ENCODE data around the gene USH1C.

Gene USH1C

DNA sequence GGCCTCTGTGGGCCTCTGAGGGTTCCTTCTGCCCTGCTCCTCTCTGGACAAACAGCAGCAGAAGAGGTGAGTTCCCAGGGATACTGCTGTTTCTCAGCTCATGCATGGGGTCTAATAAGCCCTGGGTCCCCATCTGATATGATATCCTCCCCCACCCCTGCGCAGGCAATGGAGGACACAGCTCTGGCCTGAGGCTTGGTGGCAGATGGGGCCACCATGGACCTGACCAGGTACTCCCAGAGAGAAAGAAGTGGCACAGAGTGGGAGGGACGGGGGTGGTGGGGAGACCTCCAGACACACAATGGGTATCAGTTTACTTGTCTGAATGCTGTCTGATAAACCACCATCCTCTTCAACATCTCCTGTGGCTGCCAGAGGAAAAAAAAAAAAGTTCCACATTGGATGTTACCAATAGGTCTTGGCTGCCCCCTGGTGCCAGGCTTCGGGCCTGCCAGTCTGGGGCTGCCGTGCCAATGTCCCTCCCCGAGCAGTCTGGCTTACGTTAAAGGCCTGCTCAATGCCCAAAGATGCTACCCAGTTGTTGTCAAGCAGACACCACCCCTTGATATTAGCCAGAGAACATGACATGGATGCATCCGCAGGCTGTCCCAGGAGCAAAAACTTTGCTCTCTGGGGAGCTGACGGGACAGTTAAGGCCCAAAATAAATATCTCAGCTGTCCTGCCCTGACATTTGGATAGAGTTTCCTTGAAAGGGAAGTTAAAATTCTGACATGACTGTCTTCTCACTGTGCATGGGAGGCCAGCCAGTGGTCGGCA is 39.7 kb downstream of the USH1C start:
- DNase-seq (ENCODE audit: low spot score), result peak; percentile 74

DNA sequence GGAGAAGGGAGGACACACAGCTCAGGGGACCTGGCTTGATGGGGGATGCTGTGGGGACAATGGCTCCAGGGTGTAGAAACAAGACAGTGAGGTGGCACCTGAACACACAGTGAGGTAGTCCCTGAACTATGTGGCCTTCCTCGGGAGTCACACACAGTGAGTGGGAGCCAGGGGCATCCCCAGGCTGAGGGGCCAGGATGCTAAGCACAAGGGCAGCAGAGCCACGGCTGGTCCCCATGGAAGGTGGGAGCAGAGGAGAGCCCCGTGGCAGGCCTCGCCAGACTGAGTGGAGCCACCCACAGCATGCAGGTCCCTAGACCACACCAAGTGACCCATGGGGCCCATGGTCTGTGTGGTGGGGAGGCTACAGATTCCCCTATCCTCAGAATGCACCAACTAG is 41.6 kb downstream of the USH1C start:
- no peak for DNase-seq (ENCODE audit: low spot score)

DNA sequence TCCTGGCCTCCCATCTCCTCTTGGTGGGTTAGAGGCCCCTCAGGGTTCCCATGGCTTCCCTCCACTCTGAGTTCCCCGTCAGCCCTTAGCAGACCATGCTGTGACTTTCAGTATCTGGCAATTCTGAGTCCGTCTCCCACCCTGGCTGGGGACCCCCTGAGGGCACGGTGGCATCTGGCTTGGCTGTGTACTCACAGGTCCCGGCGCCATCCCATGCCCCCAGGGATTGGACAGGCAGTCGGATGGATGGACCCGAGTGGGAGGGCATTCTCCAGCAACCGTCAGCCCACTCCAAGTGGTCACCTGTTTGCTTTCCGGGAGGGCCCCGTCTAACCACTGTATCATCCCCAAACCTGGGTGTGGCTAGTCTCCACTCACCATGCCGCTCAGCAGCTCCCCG is 43.5 kb downstream of the USH1C start:
- DNase-seq (ENCODE audit: low spot score), result no peak

GRCh38 chr11:17498475-17498874 is 45.7 kb downstream of the USH1C start:
- no peak for DNase-seq (ENCODE audit: low spot score)

DNA sequence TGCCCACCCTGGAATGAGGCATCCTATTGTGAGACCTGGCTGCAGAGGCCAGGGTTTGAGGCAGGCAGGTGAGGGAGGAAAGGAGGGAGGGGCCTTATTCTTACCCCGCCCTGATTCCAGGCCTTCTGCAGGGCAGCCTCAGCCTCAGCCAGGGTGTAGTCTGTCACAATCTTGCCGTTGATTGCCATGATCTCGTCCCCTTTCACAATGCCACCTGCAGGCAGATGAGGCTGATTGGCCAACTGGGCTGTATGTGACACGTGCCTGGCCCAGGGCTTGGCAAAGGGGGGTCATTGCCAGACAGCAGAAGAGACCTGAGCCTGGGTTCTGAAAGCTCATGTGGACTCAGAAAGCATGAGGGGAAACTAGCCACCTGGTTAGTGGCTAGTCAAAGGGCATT is 46.2 kb downstream of the USH1C start:
- no peak for DNase-seq (ENCODE audit: low spot score)

DNA sequence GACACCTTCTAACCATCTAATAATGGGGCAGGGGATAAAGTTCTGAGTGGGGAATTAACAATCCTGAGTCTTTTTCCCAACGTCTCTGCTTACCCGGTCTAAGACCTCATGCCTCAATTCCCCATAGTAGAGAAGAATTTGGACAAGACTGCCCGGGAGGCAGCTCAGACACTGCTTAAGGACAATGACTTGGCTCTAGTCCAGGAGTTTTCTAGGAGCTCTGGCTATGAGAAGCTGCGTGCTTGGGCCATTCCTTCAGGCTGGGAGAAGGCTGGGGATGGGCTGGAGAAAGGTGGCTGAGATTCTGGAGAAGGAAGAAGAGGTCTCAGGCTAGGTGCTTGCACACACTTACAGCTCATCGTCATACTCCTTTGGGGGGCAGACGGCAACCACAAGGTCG is 47.8 kb downstream of the USH1C start:
- DNase-seq (ENCODE audit: low spot score), result no peak

DNA sequence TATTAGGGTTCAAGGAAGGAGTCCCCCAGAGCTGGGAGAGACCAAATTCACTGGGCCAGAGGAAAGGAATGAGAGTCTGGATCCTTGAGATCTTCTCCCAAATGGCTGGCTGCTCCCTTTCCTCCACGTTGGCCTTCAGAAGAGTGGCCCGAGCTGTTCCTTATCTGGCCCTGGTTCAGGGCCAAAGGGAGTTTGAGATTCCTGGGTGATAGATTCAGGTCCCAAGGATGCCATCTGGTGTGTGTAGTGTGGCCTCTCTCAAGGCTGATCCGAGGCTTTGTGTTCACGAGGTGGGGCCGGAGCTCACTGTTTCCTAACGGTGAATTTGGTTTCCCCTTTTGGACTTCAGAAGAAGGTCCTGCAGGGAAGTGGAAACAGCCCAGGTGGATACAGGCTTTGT is 50.2 kb downstream of the USH1C start:
- DNase-seq (ENCODE audit: low spot score), result no peak

DNA sequence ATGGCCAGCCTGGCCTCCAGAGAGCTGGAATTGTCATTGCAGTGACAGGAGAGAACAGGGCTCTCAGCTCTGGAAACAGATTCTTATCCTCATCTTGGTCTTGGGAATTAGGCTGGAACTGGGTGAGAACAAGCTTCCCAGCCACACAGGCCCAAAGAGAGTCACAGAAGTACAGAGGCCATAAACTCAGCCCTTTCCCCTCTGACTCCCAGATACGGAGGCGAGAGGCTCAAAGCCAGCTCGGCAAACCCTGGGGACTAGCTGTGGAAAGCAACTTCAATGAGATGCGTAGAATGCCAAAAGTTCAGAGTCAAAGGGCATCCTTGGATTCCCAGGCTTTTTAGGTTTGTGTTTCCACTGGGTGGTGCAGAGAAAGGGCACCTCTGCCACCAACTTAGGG is 53.3 kb downstream of the USH1C start:
- no peak for DNase-seq (ENCODE audit: low spot score)

DNA sequence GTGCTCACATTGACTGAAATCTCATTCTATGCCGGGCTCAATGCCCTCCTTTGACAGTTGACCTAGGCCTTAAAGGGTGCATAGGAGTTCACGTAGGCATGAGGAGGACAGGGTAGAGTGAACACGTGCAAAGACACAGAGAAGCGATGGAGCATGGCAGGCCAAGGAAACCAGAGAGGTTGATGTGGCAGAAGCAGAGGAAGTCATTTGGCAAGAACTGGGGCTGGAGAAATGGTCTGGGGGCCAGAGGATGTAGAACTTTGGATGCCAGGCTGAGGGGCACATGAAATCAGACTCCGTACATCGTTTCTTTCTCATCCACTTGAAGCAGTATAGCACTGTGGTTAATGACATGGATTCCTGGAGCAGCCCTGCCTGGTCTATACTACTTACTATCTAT is 54.0 kb downstream of the USH1C start:
- DNase-seq (ENCODE audit: low spot score), result no peak

GRCh38 chr11:17489751-17490150 is 54.5 kb downstream of the USH1C start:
- DNase-seq (ENCODE audit: low spot score), result no peak

DNA sequence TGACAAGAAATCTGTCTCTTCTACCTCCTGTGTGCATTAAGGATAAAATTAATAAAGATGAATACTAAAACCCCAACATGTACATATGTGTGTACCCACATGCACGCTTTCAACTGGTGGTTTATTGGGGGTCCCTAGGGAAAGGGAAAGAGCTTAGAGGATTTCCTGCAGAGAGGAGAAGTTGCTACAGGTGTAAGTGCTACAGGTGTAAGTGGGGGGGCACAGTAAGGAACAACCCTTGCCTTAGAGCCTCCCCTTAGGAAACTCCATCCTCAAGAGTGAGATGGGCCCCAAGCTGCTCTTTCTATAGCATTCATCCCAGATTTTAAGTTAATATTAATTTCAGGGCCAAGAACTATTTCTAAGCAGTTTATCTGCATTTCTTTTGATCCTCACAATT is 55.7 kb downstream of the USH1C start:
- DNase-seq (ENCODE audit: low spot score), result no peak

DNA sequence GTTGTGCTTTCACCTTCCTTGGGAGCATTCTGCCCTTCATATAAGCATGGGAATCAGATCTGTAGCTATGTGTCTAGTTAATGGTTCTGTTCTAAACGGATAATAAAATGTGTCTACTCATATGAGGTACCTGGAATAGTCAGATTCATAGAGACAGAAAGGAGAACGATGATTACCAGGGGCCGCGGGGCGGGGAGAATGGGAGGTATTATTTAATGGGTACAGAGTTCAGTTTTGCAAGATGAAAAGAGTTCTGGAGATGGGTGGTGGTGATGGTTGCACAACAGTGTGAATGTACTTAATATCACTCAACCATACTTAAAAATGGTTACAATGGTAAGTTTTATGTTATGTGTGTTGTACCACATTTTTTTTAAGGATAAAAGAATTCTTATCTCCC is 57.6 kb downstream of the USH1C start:
- no peak for DNase-seq (ENCODE audit: low spot score)

GRCh38 chr11:17483505-17483904 is 60.7 kb downstream of the USH1C start:
- DNase-seq (ENCODE audit: low spot score), result no peak

GRCh38 chr11:17481905-17482304 is 62.3 kb downstream of the USH1C start:
- DNase-seq (ENCODE audit: low spot score), result no peak

DNA sequence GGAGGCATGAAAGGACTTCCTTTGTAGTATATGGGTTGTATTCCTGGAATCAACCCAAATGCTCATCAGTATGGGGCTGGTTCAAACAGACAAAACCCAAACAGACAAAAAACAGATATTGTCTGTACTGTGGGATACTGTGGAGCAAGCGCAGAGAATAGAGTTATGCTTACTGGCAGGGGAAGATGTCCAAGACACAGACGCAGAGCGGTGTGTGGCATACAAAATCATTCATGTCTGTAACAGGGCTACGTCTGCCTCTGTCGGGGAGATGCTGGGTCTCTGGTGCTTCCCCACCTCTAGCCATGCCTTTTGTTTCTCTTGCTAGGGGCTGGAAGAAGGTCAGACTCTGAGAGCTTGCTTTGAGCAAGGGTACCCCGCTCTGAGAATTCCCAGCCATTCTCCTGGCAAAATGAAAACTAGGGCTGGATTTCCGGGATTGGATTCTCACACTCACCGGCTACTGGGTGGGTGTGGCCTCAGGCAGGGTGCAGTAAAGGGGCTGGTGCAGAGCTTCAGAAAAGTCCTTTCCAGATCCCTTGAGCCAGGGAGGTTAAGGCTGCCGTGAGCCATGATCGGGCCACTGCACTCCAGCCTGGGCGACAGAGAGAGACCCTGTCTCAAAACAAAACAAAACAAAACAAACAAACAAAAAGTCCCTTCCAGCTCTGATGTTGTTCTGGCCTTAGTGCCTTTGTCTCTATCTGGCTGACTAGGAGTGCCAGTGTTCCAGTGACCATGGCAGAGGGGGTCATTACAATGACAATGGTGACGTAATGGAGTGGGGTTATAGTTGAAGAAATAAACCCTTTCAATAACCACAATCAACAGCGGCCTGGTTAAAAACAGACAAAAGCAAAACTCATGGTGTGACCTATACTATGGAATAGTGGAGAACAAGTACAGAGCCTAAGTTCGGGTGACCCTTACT is 64.7 kb downstream of the USH1C start:
- DNase-seq (ENCODE audit: low spot score), result no peak

GRCh38 chr11:17478070-17478469 is 66.1 kb downstream of the USH1C start:
- DNase-seq (ENCODE audit: low spot score), result no peak

DNA sequence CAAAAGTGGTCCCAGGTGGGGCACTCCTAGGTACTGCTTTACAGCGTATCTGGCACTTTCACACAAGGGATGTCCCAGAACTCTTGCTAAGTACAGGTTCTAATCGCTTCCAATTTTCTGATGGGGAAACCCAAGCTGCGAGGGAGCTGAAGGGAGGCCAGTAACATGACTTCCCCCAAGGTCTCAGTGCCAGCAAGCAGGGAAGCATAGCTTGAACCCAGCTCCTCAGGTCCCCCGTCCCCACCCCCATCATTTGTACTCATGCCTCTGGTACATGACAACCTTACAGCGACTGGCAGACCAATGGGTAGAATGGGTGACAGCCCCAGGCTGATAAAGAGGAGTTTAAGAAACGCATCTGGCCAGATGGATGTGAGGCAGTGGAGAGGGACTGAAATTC is 66.9 kb downstream of the USH1C start:
- DNase-seq (ENCODE audit: low spot score), result no peak

- no peak for DNase-seq (ENCODE audit: low spot score)
Observed at GRCh38 chr11:17477084-17477333, 67.2 kb downstream of the USH1C start.

GRCh38 chr11:17476317-17477083 is 67.7 kb downstream of the USH1C start, which contains the start of gene ABCC8:
TSS of gene ABCC8 (minus strand) at chr11:17476845. CDS start at chr11:17476776, 69 bp downstream.
- no peak for DNase-seq (ENCODE audit: low spot score)

- no peak for DNase-seq (ENCODE audit: low spot score)
Observed at GRCh38 chr11:17475666-17476316, 68.4 kb downstream of the USH1C start.

DNA sequence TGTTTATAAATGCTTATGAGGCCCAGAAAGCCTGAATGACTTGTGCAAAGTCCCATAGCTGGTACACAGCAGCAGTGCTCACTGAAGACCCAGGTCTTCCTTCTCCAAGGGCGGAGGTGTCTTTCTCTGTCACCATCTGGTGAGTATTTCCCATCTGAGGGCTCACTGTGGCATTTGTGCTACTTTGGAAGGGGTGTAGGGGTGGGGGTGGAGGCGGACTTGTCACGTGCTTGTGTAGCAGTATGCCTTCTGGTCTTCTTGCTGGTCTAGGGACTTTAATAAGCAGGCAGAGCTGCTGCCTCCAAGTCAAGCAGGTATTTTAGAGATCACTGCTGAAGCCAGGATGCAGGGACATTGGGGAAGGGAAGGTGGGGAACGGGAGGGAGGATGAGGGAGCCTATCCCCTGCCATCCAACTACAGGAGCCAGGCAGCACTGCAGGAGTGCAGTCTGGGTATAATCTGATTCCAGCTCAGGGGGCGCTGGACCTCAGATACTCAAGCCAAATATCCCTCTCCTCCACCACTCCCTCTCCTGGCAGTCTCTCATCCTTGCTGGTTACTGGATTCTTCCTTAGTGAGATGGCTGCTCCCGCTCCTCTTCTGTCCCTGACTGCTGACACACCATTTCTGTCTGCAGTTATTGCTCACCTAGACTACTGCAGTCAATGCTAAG is 71.0 kb downstream of the USH1C start:
- no peak for DNase-seq (ENCODE audit: low spot score)

DNA sequence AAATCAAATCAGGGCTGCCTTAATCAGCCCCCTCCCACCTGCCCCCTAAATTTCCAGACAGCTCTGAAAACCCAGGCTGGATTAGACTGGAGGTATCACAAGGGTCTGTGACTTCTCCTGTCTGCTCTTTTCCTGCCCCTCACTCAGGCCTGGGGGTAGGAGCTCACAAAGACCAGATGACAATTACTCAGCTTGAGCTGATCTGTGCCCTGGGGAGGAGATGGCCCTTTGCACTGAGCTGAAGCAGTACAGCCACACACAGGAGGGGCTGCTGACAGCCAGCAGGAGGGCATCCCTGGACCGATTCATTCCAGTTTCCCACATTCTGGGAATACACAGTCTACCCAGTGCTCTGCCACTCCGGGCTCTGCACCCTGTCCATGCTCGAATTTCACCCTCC is 71.7 kb downstream of the USH1C start:
- no peak for DNase-seq (ENCODE audit: low spot score)

All from left forelimb (tissue), 1 donor.